Parathyroid adenoma (tissue), 2 donors: Measurements from ENCODE around the gene KCND3.

Experiments
- H2AFZ ChIP-seq: fragments of 300-600 bp; sonication (generic); one replicate; pipeline ENCODE4 v1.7.0; 2017; ENCODE audit warnings: antibody characterized with exemption, mild to moderate bottlenecking
- H3K27ac ChIP-seq: fragments of 300-600 bp; sonication (generic); one replicate; pipeline ENCODE4 v1.7.0; 2017
- H3K27me3 ChIP-seq: fragments of 300-600 bp; sonication (generic); one replicate; pipeline ENCODE4 v1.7.0; 2017; ENCODE audit warnings: low read length; ENCODE audit not compliant: control insufficient read depth, insufficient read depth
- H3K36me3 ChIP-seq: fragments of 300-600 bp; sonication (generic); one replicate; pipeline ENCODE4 v1.7.0; 2017; ENCODE audit warnings: low read length; ENCODE audit not compliant: control insufficient read depth, insufficient read depth
- H3K4me1 ChIP-seq: fragments of 300-600 bp; sonication (generic); one replicate; pipeline ENCODE4 v1.7.0; 2017; ENCODE audit warnings: control low read depth
- H3K4me2 ChIP-seq: fragments of 300-600 bp; sonication (generic); one replicate; pipeline ENCODE4 v1.7.0; 2017; ENCODE audit warnings: low read length
- H3K4me3 ChIP-seq: fragments of 300-600 bp; sonication (generic); one replicate; pipeline ENCODE4 v1.7.0; 2017; ENCODE audit warnings: low read depth, low read length
- H3K79me2 ChIP-seq: fragments of 300-600 bp; sonication (generic); one replicate; pipeline ENCODE4 v1.7.0; 2017; ENCODE audit warnings: control low read depth
- H3K9ac ChIP-seq: fragments of 300-600 bp; sonication (generic); one replicate; pipeline ENCODE4 v1.7.0; 2017; ENCODE audit warnings: mild to moderate bottlenecking
- H3K9me3 ChIP-seq: fragments of 300-600 bp; sonication (generic); one replicate; pipeline ENCODE4 v1.7.0; 2017; ENCODE audit warnings: low read length; ENCODE audit not compliant: control insufficient read depth
- TF ChIP-seq, protein P1 (sequence below): fragments of 300-600 bp; sonication (generic); IDR thresholded peaks from one replicate; pipeline ENCODE4 v1.7.0; 2017; ENCODE audit warnings: antibody characterized with exemption, mild to moderate bottlenecking
- donor health status: primary hyperparathyroidism.

KCND3 gene

DNA sequence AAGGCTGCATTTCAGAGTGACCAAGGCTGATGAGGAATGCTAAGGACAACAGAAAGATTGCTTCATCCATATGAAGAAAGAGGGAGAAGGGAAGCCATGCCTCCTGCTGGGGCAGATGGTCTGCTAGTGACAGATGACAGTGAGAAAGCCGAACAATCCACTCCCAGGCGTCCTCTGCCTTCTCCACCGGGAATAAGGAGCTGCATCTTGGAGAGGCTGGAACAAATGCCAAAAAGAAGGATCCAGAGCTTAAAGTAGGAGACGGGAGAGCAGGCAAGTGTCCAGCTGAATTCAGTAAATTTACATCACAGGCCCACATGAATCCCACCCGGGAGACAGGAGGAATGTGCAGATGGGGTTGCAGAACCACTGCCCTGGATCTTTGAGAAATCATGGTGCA lies 200.3 kb downstream of the KCND3 start:
- Histone ChIP-seq H3K79me2 (no peaks in the 10 kb centered on the region), H3K4me1 (no peaks in the 10 kb centered on the region), H3K4me2 (no peak overlapping the region), H2AFZ (no peak overlapping the region), H3K36me3 (no peaks in the 10 kb centered on the region), H3K9me3 (no peaks in the 10 kb centered on the region), H3K9ac (no peak overlapping the region), H3K4me3 (no peak overlapping the region), H3K27me3 (no peaks in the 10 kb centered on the region), H3K27ac (no peak overlapping the region)
- TF ChIP-seq, protein P1, sequence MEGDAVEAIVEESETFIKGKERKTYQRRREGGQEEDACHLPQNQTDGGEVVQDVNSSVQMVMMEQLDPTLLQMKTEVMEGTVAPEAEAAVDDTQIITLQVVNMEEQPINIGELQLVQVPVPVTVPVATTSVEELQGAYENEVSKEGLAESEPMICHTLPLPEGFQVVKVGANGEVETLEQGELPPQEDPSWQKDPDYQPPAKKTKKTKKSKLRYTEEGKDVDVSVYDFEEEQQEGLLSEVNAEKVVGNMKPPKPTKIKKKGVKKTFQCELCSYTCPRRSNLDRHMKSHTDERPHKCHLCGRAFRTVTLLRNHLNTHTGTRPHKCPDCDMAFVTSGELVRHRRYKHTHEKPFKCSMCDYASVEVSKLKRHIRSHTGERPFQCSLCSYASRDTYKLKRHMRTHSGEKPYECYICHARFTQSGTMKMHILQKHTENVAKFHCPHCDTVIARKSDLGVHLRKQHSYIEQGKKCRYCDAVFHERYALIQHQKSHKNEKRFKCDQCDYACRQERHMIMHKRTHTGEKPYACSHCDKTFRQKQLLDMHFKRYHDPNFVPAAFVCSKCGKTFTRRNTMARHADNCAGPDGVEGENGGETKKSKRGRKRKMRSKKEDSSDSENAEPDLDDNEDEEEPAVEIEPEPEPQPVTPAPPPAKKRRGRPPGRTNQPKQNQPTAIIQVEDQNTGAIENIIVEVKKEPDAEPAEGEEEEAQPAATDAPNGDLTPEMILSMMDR: no peak

DNA sequence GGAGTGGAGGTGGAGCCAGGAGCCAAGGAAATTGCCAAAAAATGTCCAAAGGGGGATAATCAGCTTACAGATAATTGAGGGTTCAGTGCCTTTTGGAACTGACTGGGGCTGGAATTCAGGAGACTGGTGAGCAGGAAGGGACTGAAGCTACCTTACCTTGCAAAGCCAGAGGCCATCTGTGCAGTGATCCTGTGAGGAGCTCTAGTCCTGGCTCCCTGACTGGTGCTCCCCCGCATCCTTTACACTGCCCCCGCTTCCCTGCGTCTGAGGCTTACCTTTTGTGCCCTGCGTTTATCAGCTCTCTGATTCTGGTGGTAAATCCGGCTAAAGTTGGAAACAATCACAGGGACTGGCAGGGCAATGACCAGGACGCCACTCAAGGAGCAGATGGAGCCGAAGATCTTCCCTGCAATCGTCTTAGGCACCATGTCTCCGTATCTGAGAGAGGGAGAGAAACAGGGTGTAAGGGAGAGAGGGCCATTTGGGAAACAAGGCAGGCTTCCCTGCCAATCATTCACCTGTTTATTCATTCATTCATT lies 202.7 kb downstream of the KCND3 start:
- H3K27ac ChIP-seq: no peak overlapping the region
- no peak overlapping the region for H3K9ac ChIP-seq
- no peaks in the 10 kb centered on the region for H3K36me3 ChIP-seq
- TF ChIP-seq, protein P1: no peak
- no peak overlapping the region for H3K4me3 ChIP-seq
- H3K4me2 ChIP-seq: no peak overlapping the region
- H3K9me3 ChIP-seq: no peaks in the 10 kb centered on the region
- H2AFZ ChIP-seq: no peak overlapping the region
- H3K27me3 ChIP-seq: no peaks in the 10 kb centered on the region
- no peaks in the 10 kb centered on the region for H3K79me2 ChIP-seq
- no peaks in the 10 kb centered on the region for H3K4me1 ChIP-seq

DNA sequence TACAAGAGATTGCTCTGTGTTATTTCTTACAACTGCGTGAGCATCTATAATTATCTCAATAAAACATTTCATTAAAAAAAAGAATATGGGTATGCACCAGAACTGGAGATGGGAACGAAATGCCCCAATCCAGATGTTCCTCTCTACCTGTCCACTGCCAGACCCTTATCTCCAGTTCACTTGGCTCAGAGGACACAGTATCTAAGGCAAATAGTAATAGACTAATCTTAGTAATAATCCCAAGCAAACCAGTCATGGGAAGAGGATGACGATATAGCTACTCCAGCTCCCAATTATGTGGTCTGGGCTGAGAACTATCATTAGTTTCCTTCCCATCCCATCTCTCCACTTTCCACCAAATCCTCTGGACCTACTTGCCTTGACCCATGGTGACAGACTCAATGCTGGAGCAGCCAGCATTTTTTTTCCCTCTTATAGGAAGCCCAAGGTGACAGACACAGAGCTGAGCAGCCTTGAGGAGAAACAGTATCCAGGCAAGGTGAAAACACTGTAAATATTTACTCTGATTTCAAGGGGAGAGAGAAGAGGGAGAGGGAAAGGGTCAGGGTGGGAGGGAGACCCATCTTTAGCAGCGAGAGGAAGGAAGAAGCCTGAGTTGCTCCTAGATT lies 205.1 kb downstream of the KCND3 start:
- no peak overlapping the region for H2AFZ ChIP-seq
- H3K4me3 ChIP-seq: no peak overlapping the region
- H3K36me3 ChIP-seq: no peaks in the 10 kb centered on the region
- no peak overlapping the region for H3K4me2 ChIP-seq
- H3K9me3 ChIP-seq: no peaks in the 10 kb centered on the region
- H3K9ac ChIP-seq: no peak overlapping the region
- H3K4me1 ChIP-seq: no peaks in the 10 kb centered on the region
- no peaks in the 10 kb centered on the region for H3K79me2 ChIP-seq
- TF ChIP-seq, protein P1: no peak
- H3K27me3 ChIP-seq: no peaks in the 10 kb centered on the region
- no peak overlapping the region for H3K27ac ChIP-seq

DNA sequence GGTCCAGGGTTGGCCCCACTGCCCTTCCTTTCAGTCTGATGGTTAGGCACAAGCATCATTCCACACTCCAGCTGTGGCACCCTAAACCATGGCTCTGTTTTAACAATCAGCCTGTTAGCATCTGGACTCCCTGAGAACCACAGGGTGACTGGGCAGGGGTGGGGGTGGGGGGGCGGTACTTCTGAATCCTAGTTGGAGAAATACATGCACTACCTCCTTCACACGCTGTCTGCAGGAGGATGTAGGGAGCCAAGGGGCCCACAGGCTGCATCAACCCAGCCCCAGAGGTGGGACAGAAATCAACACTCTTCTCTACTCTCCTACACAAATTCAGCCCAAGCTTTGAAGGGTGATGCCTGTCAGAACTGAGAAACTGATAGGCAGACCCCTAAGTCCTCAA lies 209.9 kb downstream of the KCND3 start:
- Histone ChIP-seq H3K27ac (no peak overlapping the region), H2AFZ (no peak overlapping the region), H3K79me2 (no peaks in the 10 kb centered on the region), H3K4me1 (no peaks in the 10 kb centered on the region), H3K4me3 (no peak overlapping the region), H3K9ac (no peak overlapping the region), H3K9me3 (no peaks in the 10 kb centered on the region), H3K27me3 (no peaks in the 10 kb centered on the region), H3K36me3 (no peaks in the 10 kb centered on the region), H3K4me2 (no peak overlapping the region)
- TF ChIP-seq, protein P1: no peak

DNA sequence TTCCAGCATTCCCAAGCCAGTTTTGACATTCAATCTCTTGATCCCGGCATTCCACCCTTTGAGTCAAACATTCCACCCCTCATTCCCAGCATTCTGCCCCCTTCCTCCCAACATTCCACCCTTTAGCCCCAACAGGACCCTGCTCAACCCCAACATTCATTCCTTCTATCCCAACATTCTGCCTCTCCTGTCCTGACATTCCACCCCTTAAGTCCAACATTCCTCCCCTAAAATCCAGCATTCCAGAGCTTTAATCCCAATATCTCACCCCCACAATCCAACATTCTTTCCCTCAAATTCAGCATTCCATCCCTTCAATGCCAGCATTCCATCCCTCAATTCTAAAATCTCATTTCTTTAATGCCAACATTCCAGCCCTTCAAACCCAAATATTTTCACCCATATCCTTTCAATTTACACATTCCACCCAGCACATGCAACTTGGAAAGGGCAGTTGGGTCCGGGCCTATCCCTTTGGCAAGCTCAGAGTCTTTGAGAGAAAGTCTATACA lies 210.9 kb downstream of the KCND3 start:
- no peak overlapping the region for H3K27ac ChIP-seq
- no peaks in the 10 kb centered on the region for H3K9me3 ChIP-seq
- no peak overlapping the region for H3K4me3 ChIP-seq
- no peaks in the 10 kb centered on the region for H3K4me1 ChIP-seq
- no peaks in the 10 kb centered on the region for H3K36me3 ChIP-seq
- H3K79me2 ChIP-seq: no peaks in the 10 kb centered on the region
- H2AFZ ChIP-seq: no peak overlapping the region
- no peak overlapping the region for H3K9ac ChIP-seq
- H3K27me3 ChIP-seq: no peaks in the 10 kb centered on the region
- TF ChIP-seq, protein P1: no peak
- H3K4me2 ChIP-seq: no peak overlapping the region
